DND-41 (cell line): ENCODE data around the gene TTC23.

Source experiments
- ATAC-seq: fragments of 200-7000 bp; cut with Tn5 transposase; 3 replicates; pipeline ENCODE4 v1.9.1; 2021; ENCODE audit warnings: low read depth; ENCODE audit not compliant: insufficient read depth
- DNase-seq: peaks from one replicate; pipeline ENCODE4 v3.0.0-alpha.2; 2020
- H2AFZ ChIP-seq: 2 replicates; pipeline ENCODE4 v1.6.0; 2012; ENCODE audit warnings: low read depth, low read length
- H3K27ac ChIP-seq: 2 replicates; pipeline ENCODE4 v1.5.1; 2012; ENCODE audit warnings: low read length, inconsistent platforms
- H3K27me3 ChIP-seq: fragments of 200-600 bp; sonication (generic); 2 replicates; pipeline ENCODE4 v1.6.0; 2012; ENCODE audit warnings: low read length, mild to moderate bottlenecking, inconsistent platforms; ENCODE audit not compliant: insufficient read depth, poor library complexity
- H3K36me3 ChIP-seq: 2 replicates; pipeline ENCODE4 v1.5.1; 2012; ENCODE audit warnings: low read length, inconsistent platforms; ENCODE audit not compliant: insufficient read depth
- H3K4me1 ChIP-seq: 2 replicates; pipeline ENCODE4 v1.5.1; 2012; ENCODE audit warnings: mild to moderate bottlenecking, low read length; ENCODE audit not compliant: insufficient read depth
- H3K4me2 ChIP-seq: 2 replicates; pipeline ENCODE4 v1.6.0; 2012; ENCODE audit warnings: mild to moderate bottlenecking, moderate library complexity, low read length, inconsistent platforms; ENCODE audit not compliant: insufficient read depth
- H3K4me3 ChIP-seq, 2 experiments: fragments of 200-600 bp in 1 of 2; shearing (Covaris generic) in 1 of 2; 2 replicates each; pipeline ENCODE4 v1.5.1; 2012 to 2016; ENCODE audit warnings: inconsistent platforms in 2 of 2, low read length in 2 of 2, mild to moderate bottlenecking in 2 of 2, low read depth in 1 of 2, moderate library complexity in 1 of 2
- H3K79me2 ChIP-seq: 2 replicates; pipeline ENCODE4 v1.6.0; 2012; ENCODE audit warnings: low read length, inconsistent platforms; ENCODE audit not compliant: insufficient read depth
- H3K9ac ChIP-seq: 2 replicates; pipeline ENCODE4 v1.6.0; 2012; ENCODE audit warnings: low read depth, mild to moderate bottlenecking, inconsistent platforms, low read length, moderate library complexity
- H3K9me3 ChIP-seq: 2 replicates; pipeline ENCODE4 v1.5.1; 2012; ENCODE audit warnings: low read length, moderate library complexity, mild to moderate bottlenecking, inconsistent platforms; ENCODE audit not compliant: insufficient read depth, severe bottlenecking
- H4K20me1 ChIP-seq: 2 replicates; pipeline ENCODE4 v1.6.0; 2012; ENCODE audit warnings: low read length; ENCODE audit not compliant: insufficient read depth
- CTCF ChIP-seq: IDR thresholded peaks from 2 replicates; pipeline ENCODE4 v1.5.1; 2012; ENCODE audit warnings: borderline replicate concordance, low read length, moderate library complexity, mild to moderate bottlenecking; ENCODE audit not compliant: poor library complexity, severe bottlenecking; ENCODE audit errors: extremely low read depth
- EZH2 ChIP-seq: IDR thresholded peaks from 3 replicates; pipeline ENCODE4 v1.6.1; 2012; ENCODE audit warnings: borderline replicate concordance, low read depth, mild to moderate bottlenecking, moderate library complexity, low read length, inconsistent platforms; ENCODE audit not compliant: severe bottlenecking

TTC23 gene

GRCh38 chr15:99127773-99128172 lies 121.6 kb downstream of the TTC23 start:
- Histone ChIP-seq H3K27me3 (no peaks in the 10 kb centered on the region), H2AFZ (no peak overlapping the region), H3K79me2 (no peaks in the 10 kb centered on the region), H3K4me2 (no peak overlapping the region), H3K4me3 (no peak overlapping the region), H4K20me1 (no peaks in the 10 kb centered on the region), H3K27ac (no peak overlapping the region), H3K9ac (no peak overlapping the region), H3K4me1 (no peaks in the 10 kb centered on the region), H3K9me3 (no peaks in the 10 kb centered on the region), H3K36me3 (no peaks in the 10 kb centered on the region)
- TF ChIP-seq EZH2 (no peak), CTCF (no peak)
- ATAC-seq (no peak), DNase-seq (no peak)

GRCh38 chr15:99126930-99127329 lies 122.5 kb downstream of the TTC23 start:
- Histone ChIP-seq H2AFZ (no peak overlapping the region), H3K9ac (no peak overlapping the region), H3K4me3 (no peak overlapping the region), H3K9me3 (no peaks in the 10 kb centered on the region), H3K79me2 (no peaks in the 10 kb centered on the region), H4K20me1 (no peaks in the 10 kb centered on the region), H3K36me3 (no peaks in the 10 kb centered on the region), H3K27me3 (no peaks in the 10 kb centered on the region), H3K4me2 (no peak overlapping the region), H3K27ac (no peak overlapping the region), H3K4me1 (no peaks in the 10 kb centered on the region)
- ATAC-seq (no peak), DNase-seq (no peak)
- TF ChIP-seq EZH2 (no peak), CTCF (no peak)

GRCh38 chr15:99126131-99126588 lies 123.2 kb downstream of the TTC23 start:
- H3K79me2 ChIP-seq, result no peaks in the 10 kb centered on the region
- no peak overlapping the region for H2AFZ ChIP-seq
- no peak overlapping the region for H3K4me2 ChIP-seq
- no peak overlapping the region for H3K27ac ChIP-seq
- no peaks in the 10 kb centered on the region for H3K36me3 ChIP-seq
- H3K9ac ChIP-seq, result no peak overlapping the region
- no peaks in the 10 kb centered on the region for H3K9me3 ChIP-seq
- ATAC-seq (no peak), DNase-seq (no peak)
- H4K20me1 ChIP-seq, result no peaks in the 10 kb centered on the region
- TF ChIP-seq CTCF, result no peak
- no peak for TF ChIP-seq EZH2
- H3K27me3 ChIP-seq, result no peaks in the 10 kb centered on the region
- no peaks in the 10 kb centered on the region for H3K4me1 ChIP-seq
- H3K4me3 ChIP-seq, result no peak overlapping the region
